GM19238 (cell line): ENCODE measurements around the gene ADAM12.
"Not testable (repeated sequence)": the region's sequence is repeated elsewhere in the genome, so short reads cannot be mapped to it uniquely, and the experiment has no call there.

ENCODE experiments used
- DNase-seq: peaks from one replicate; pipeline ENCODE4 v3.0.0; 2011; ENCODE audit warnings: low spot score; ENCODE audit not compliant: insufficient read length

ADAM12 gene

DNA sequence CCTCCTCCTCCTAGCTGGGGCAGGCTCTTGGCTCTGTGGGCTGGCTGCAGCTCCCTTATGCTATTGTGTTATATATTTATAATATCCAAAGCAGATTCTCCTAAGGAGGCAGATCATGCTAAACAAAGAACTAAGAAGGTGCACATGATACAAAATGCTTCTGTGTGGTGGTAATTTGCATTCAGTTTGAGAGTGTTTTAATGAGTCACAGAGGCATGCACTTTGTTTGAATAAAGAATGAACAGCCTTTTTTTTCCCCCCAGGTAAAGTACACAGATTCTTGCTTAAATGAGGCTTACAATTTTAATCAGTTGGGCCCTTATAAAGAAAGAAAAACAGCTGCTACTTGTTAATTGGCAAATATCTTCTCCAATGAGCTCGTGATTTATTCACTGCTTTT lies 396.9 kb downstream of the ADAM12 start:
- no peak for DNase-seq

DNA sequence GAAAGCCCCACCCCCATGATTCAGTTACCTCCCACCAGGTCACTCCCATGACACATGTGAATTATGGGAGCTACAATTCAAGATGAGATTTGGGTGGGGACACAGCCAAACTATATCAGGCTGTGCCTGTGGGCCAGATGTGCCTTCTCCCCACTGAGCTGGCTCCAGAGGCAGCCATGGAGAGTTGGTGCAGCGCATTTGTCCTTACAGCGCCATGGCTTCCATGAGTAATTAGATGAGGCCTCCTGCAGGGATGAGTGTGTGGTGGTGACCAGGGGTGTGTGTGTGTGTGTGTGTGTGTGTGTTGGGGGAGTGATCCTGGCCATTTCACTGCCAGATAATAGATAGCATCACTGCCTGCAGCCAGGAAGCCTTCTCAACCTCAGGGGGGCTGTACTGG lies 397.3 kb downstream of the ADAM12 start:
- no peak for DNase-seq

- DNase-seq: no peak
These were observed 398.5 kb downstream of the ADAM12 start for GRCh38 chr10:125989791-125990190.

DNA sequence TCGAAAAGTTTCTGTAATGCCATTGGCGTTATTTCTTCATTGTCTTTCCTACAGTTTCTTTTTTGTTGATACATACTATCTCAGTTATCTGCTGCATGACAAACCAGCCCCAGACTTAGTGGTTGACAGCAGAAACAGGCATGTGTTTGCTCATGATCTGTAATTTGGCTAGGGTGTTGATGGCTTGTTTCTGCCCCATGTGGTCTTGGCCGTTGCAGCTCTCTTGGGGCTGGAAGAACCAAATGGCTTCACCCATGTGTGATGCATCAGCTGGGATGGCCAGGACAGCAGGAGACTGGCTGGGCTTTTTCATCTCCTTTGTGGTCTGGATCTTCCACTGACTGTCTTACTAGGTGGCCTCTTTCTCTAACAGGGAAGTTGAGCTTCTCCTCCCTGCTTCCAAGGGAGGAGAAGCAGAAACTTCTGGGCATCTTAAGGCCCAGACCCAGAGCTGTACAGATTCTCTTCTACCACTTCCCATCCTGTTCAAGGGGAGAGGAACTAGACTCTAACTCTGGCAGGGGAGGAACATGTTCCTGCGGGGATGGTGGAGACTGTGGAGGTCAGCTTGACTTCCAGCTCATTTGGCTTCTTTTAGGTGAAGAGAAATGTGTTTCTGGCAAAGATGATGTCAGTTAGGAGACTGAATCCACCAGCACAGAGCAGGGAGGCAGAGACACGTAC lies 402.6 kb downstream of the ADAM12 start:
- no peak for DNase-seq

DNA sequence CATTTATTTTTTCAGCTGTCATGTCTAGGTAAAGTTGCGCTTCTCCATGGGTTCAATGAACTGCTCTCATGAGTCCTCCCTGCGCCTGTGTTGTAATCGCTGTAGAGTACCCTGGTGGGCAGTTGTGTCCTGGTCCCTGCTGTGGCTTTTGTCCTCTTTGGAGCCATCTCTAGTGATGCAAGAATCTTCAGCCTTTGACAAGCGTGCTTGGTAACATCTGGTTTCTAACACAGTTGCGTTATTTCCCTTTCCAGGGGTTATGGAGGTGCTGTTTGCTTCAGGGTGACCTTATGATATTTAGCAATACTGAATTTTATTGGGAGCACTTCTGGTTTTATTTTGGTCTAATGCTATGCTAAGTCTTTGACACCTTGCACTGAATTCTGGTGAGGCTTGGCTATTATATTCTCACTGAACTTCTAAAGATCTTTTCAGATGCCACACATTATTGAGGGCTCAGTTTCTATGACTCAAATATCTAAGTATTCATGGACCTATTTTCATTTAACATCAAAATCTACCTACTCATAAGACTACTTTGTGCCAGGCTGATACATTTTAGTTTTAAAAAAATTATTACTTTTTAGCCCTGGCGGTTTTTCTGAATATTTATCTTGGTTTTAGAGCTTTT lies 403.3 kb downstream of the ADAM12 start:
- no peak for DNase-seq

GRCh38 chr10:125984346-125984745 lies 403.9 kb downstream of the ADAM12 start:
- DNase-seq: no peak

- DNase-seq: no peak
These were observed 404.6 kb downstream of the ADAM12 start for GRCh38 chr10:125983656-125984055.

GRCh38 chr10:125983161-125983560 lies 405.1 kb downstream of the ADAM12 start:
- DNase-seq: no peak

- DNase-seq: peak; percentile 10
These were observed 405.9 kb downstream of the ADAM12 start for GRCh38 chr10:125982260-125982948.

DNA sequence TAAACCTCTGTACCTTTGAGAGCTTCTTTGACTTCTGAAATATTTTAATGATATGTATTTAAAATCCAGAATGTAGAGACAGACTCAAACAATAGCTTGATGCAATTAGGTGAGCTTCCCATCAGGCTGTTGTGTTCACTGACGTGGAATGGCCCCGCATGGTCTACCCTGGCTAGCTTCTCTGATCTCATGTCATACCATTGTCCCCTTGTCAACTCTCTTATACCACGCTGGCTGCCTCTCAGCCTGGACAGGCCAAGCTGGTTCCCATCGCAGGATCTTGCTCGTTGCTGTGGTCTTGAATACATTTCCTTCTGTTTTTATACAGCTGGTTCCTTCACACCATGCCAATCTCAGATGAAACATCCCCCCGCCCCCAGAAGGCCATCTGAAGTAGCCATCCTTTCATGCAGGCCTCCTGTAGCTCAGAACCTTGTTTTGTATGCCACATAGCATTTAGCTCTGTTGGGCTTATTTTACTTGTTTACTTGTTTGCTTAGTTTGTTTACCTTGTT lies 407.7 kb downstream of the ADAM12 start:
- no peak for DNase-seq

- DNase-seq: no peak
These were observed 408.3 kb downstream of the ADAM12 start for GRCh38 chr10:125979976-125980375.

DNA sequence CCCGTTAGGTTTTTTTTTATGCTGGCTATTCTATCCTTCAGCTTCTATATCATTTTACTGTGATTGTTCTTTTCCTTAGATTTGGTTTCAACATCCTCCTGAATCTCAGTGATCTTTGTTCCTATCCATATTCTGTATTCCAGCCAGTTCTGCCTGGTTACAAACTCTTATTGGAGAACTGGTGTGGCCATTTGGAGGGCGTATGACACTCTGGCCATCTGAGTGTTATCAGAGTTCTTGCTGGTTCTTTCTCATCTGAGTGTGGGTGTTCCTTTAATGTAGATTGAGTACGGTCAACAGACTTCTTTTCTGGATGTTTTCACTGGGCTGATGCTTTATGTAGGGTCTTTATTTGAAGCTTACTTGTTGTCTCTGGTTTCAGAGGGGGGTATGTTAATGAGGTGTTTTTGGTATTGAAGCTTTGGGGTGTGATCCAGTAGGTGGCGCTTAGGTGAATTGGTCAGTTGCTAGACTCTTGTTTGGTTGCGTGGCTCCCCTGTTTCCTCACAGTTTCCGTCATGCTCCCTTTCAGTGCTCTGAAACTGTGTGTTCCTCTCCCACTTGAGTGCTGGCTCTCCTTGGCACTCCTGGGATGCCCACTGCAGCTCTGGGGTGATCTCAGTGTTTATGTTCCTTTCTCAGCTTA lies 411.2 kb downstream of the ADAM12 start:
- no peak for DNase-seq

GRCh38 chr10:125970077-125970630 lies 418.1 kb downstream of the ADAM12 start:
- DNase-seq: not testable (repeated sequence)

GRCh38 chr10:125967533-125967932 lies 420.7 kb downstream of the ADAM12 start:
- no peak for DNase-seq

DNA sequence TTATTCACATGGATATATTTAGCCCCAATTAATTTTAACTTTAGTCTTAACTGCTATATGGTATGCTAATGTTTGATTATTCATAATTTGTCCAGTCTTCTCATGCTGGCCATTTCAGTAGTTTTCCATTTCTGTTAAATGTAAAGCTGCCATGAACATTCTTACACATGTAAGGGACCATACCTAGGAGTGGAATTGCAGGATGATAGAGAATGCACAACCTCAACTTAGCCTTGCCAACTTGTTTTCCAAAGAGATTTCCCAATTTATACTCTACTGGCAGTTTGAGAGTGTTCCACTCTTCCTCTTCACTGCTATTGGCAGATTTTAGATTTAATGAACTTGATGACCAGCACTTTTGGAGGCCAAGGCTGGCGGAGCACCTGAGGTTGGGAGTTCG lies 423.7 kb downstream of the ADAM12 start:
- no peak for DNase-seq
